ENCODE measurements around the gene RMC1. TPM values are rescaled to one million over a fixed set of nuclear protein-coding genes. Genes with fewer than 3 reads are reported as not detected.
"Not testable (repeated sequence)": the region's sequence is repeated elsewhere in the genome, so short reads cannot be mapped to it uniquely, and the experiment has no call there.

The RMC1 gene
- total RNA-seq, 1 donor from 2014 or later = 17.7 TPM

DNA sequence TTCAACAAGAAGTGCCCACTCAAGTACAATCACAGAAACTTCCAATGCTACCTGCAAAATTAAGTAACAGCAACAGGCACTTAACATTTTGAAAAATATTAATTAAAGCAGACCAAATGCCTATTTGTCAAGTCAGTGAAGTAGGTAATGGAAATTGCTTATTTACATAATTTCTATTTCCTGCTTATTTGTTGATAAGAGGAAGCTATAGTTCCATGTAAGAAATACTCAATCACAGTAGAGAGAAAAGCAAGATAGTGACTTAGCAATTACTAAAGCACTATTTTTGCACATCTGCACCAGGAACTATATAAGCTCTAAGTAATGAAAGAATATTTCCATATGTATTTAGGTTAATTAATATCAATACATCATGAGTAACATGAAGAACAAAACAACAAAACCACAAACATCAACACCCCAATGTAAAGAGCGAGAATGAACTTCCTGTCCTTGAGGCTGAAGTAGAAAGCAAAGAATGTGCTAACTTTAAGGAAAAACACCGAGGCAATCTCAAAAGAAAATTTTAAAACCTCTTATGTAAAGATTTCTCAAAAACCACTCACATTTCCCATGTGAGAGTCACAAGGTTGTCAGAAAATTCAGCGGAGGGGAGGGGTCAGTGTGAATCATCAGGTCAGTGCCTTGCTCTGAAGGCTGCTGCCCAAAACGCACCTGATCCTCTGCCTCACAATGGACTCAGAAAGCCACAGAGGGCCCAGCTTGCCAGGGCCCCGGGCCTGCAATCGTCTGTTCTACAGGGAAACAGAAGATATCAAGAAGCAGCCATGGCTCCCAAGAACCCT lies 70.5 kb downstream of the RMC1 start:
- intact Hi-C loops (cut with DNase I) = loop anchor here (5.0 kb wide), 1 partner anchor 47 kb away; no protein-coding TSS in a partner anchor
- TF ChIP-seq POLR2AphosphoS5 (IDR thresholded peaks at IDR 0.05; ENCODE audit: insufficient read depth in 1 of 2, low read depth in 1 of 2) = peak; percentile 7 to 48
- no peak for TF ChIP-seq CTCF (IDR thresholded peaks at IDR 0.05)
- Histone ChIP-seq H3K27me3 (no peaks in the 10 kb centered on the region), H3K36me3 (peaks cover 0 to 24% of the 10 kb centered on the region in 2 donors), H3K27ac (peak overlapping the region; percentile 60), H3K9me3 (no peaks in the 10 kb centered on the region), H3K4me1 (peaks cover 34% of the 10 kb centered on the region), H3K4me3 (no peak overlapping the region)
- DNase-seq (ENCODE audit: extremely low spot score in 2 of 2) = no peak

- H3K4me1 ChIP-seq = peaks cover 40% of the 10 kb centered on the region
- no peak for TF ChIP-seq POLR2A (IDR thresholded peaks at IDR 0.05)
- no peak for TF ChIP-seq CTCF (IDR thresholded peaks at IDR 0.05)
- no peak for TF ChIP-seq POLR2AphosphoS5 (IDR thresholded peaks at IDR 0.05; ENCODE audit: insufficient read depth in 1 of 2, low read depth in 1 of 2)
- intact Hi-C loops (cut with DNase I) = loop anchor here (5.0 kb wide), 1 partner anchor 47 kb away; no protein-coding TSS in a partner anchor
Observed at GRCh38 chr18:23574611-23575308, 71.4 kb downstream of the RMC1 start.

GRCh38 chr18:23575309-23575651 lies 72.0 kb downstream of the RMC1 start:
- Histone ChIP-seq H3K27me3 (no peaks in the 10 kb centered on the region), H3K27ac (peak overlapping the region; percentile 60), H3K36me3 (peaks cover 0 to 24% of the 10 kb centered on the region in 2 donors), H3K4me3 (no peak overlapping the region), H3K9me3 (no peaks in the 10 kb centered on the region), H3K4me1 (peaks cover 43% of the 10 kb centered on the region)
- TF ChIP-seq CTCF (IDR thresholded peaks at IDR 0.05) (no peak), POLR2A (IDR thresholded peaks at IDR 0.05) (no peak), POLR2AphosphoS5 (IDR thresholded peaks at IDR 0.05; ENCODE audit: insufficient read depth in 1 of 2, low read depth in 1 of 2) (no peak)
- peak in 1 of 2 donors; percentile 44 for DNase-seq (ENCODE audit: extremely low spot score in 2 of 2)
- intact Hi-C loops (cut with DNase I) = no loop called here

More at GRCh38 chr18:23574611-23575308, 71.4 kb downstream of the RMC1 start:
- H3K27ac ChIP-seq = peak overlapping the region; percentile 60
- peak in 1 of 2 donors; percentile 37 for DNase-seq (ENCODE audit: extremely low spot score in 2 of 2)
- no peaks in the 10 kb centered on the region for H3K27me3 ChIP-seq
- no peaks in the 10 kb centered on the region for H3K9me3 ChIP-seq
- no peak overlapping the region for H3K4me3 ChIP-seq
- H3K36me3 ChIP-seq = peaks cover 0 to 24% of the 10 kb centered on the region in 2 donors

GRCh38 chr18:23577521-23577920 lies 74.2 kb downstream of the RMC1 start:
- H3K27ac ChIP-seq; DNase-seq (ENCODE audit: extremely low spot score in 2 of 2); H3K4me3 ChIP-seq; H3K27me3 ChIP-seq; H3K9me3 ChIP-seq; intact Hi-C loops (cut with DNase I); H3K36me3 ChIP-seq: not testable (repeated sequence)
- peaks cover 65% of the 10 kb centered on the region for H3K4me1 ChIP-seq

DNA sequence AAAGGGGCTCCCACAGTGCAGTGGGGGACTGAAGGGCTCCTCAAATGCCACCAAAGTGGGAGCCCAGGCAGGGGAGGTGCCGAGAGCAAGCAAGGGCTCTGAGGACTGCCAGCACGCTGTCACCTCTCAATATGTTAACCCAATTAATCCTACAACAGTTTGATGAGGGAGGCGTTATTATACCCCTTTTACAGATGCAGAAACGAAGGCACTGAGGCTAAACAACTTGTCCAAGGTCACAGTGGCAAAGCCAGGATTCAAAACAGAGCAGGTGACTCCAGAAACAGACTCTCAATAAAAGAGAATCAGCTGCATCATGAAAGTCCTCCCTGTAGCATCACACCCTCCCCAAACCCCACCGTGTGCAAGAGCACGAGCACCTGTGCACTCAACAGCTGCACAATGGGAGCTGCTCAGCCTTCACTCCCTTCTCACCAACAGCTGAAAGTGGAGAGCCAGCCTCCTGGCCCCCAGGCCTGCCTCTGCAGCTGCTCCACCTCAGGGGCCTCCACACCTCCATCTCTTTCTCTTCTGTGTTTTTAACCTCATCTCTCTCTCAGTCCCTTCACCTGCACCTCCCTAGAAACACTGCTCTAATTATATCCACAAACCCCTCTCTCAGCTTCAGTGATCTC lies 74.9 kb downstream of the RMC1 start:
- TF ChIP-seq POLR2A (IDR thresholded peaks at IDR 0.05) (no peak), POLR2AphosphoS5 (IDR thresholded peaks at IDR 0.05; ENCODE audit: insufficient read depth in 1 of 2, low read depth in 1 of 2) (no peak), CTCF (IDR thresholded peaks at IDR 0.05) (no peak)
- peak in 1 of 2 donors; percentile 34 for DNase-seq (ENCODE audit: extremely low spot score in 2 of 2)
- peaks cover 68% of the 10 kb centered on the region for H3K4me1 ChIP-seq
- no peak overlapping the region for H3K4me3 ChIP-seq
- H3K27ac ChIP-seq = no peak overlapping the region
- no peaks in the 10 kb centered on the region for H3K9me3 ChIP-seq
- no peaks in the 10 kb centered on the region for H3K27me3 ChIP-seq
- peaks cover 0 to 6% of the 10 kb centered on the region in 2 donors for H3K36me3 ChIP-seq
- intact Hi-C loops (cut with DNase I) = no loop called here
